ENCODE data around the gene COPA. TPM values are rescaled to one million over a fixed set of nuclear protein-coding genes. Genes with fewer than 3 reads are reported as not detected.

Gene COPA
- total RNA-seq, 1 donor from 2014 or later = 178 TPM

DNA sequence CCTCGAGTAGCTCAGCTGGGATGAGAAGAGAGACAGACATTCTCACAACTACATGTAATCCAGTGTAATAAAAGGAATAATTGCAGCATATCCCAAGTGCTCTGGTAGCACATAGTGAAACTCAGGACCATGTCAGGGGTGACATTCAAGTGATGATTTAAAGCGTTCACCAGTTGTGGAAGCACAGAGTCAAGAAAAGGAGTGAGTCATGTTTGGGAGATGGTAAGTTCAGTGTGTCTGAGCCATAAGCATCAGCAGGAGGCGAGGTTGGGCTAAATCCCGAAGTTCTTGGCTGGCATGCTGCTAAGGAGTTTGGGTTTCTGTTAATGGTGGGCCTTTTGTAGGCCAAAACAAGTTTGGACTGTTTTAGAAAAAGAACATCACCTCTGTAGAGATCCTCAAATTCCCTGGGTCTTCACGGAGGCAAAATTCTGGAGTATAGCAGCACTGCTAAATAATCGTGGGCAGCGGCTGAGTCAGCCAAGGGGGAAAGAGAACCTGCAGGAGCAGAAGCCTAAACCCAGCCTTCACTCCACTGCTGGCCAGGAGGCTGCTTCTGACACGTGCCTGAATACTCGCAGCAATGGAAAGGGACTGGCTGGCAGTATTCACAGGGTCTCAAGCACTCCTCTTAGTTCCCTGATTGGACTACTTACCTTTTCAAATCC is 16.6 kb upstream of the COPA start:
- Mint-ChIP-seq H3K4me3 (ENCODE audit: unreplicated experiment) (peak overlapping the region; percentile 81), H3K27ac (ENCODE audit: unreplicated experiment) (no peak overlapping the region), H3K4me1 (ENCODE audit: unreplicated experiment) (peaks cover 35% of the 10 kb centered on the region), H3K27me3 (ENCODE audit: unreplicated experiment) (peaks cover 4% of the 10 kb centered on the region), H3K9me3 (ENCODE audit: unreplicated experiment) (no peaks in the 10 kb centered on the region), H3K36me3 (ENCODE audit: low read depth, unreplicated experiment) (peaks cover 57% of the 10 kb centered on the region)
- no peak for DNase-seq (ENCODE audit: low spot score)
- TF ChIP-seq, protein P1, sequence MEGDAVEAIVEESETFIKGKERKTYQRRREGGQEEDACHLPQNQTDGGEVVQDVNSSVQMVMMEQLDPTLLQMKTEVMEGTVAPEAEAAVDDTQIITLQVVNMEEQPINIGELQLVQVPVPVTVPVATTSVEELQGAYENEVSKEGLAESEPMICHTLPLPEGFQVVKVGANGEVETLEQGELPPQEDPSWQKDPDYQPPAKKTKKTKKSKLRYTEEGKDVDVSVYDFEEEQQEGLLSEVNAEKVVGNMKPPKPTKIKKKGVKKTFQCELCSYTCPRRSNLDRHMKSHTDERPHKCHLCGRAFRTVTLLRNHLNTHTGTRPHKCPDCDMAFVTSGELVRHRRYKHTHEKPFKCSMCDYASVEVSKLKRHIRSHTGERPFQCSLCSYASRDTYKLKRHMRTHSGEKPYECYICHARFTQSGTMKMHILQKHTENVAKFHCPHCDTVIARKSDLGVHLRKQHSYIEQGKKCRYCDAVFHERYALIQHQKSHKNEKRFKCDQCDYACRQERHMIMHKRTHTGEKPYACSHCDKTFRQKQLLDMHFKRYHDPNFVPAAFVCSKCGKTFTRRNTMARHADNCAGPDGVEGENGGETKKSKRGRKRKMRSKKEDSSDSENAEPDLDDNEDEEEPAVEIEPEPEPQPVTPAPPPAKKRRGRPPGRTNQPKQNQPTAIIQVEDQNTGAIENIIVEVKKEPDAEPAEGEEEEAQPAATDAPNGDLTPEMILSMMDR (IDR thresholded peaks at IDR 0.05; ENCODE audit: unreplicated experiment) = no peak

DNA sequence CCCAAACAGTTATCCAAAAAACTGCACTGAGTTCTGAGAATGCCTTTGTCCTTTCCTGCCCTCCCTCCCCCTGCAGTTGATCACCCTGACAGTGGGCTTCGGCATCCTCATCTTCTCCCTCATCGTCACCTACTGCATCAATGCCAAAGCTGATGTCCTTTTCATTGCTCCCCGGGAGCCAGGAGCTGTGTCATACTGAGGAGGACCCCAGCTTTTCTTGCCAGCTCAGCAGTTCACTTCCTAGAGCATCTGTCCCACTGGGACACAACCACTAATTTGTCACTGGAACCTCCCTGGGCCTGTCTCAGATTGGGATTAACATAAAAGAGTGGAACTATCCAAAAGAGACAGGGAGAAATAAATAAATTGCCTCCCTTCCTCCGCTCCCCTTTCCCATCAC is 15.0 kb upstream of the COPA start:
- Mint-ChIP-seq H3K27ac (ENCODE audit: unreplicated experiment) (no peak overlapping the region), H3K36me3 (ENCODE audit: low read depth, unreplicated experiment) (peaks cover 64% of the 10 kb centered on the region)
- TF ChIP-seq, protein P1 (IDR thresholded peaks at IDR 0.05; ENCODE audit: unreplicated experiment) = no peak

GRCh38 chr1:160357286-160358002 is 14.4 kb upstream of the COPA start:
- H3K4me3 Mint-ChIP-seq (ENCODE audit: unreplicated experiment) = no peak overlapping the region
- no peaks in the 10 kb centered on the region for H3K9me3 Mint-ChIP-seq (ENCODE audit: unreplicated experiment)
- peaks cover 24% of the 10 kb centered on the region for H3K4me1 Mint-ChIP-seq (ENCODE audit: unreplicated experiment)
- TF ChIP-seq, protein P1 (IDR thresholded peaks at IDR 0.05; ENCODE audit: unreplicated experiment) = no peak
- H3K27me3 Mint-ChIP-seq (ENCODE audit: unreplicated experiment) = peaks cover 4% of the 10 kb centered on the region
- no peak overlapping the region for H3K27ac Mint-ChIP-seq (ENCODE audit: unreplicated experiment)
- H3K36me3 Mint-ChIP-seq (ENCODE audit: low read depth, unreplicated experiment) = peaks cover 68% of the 10 kb centered on the region
- no peak for DNase-seq (ENCODE audit: low spot score)

More for the DNA sequence above, 15.0 kb upstream of the COPA start:
- DNase-seq (ENCODE audit: low spot score) = no peak
- peaks cover 28% of the 10 kb centered on the region for H3K4me1 Mint-ChIP-seq (ENCODE audit: unreplicated experiment)
- no peak overlapping the region for H3K4me3 Mint-ChIP-seq (ENCODE audit: unreplicated experiment)
- no peaks in the 10 kb centered on the region for H3K9me3 Mint-ChIP-seq (ENCODE audit: unreplicated experiment)
- H3K27me3 Mint-ChIP-seq (ENCODE audit: unreplicated experiment) = peaks cover 4% of the 10 kb centered on the region

DNA sequence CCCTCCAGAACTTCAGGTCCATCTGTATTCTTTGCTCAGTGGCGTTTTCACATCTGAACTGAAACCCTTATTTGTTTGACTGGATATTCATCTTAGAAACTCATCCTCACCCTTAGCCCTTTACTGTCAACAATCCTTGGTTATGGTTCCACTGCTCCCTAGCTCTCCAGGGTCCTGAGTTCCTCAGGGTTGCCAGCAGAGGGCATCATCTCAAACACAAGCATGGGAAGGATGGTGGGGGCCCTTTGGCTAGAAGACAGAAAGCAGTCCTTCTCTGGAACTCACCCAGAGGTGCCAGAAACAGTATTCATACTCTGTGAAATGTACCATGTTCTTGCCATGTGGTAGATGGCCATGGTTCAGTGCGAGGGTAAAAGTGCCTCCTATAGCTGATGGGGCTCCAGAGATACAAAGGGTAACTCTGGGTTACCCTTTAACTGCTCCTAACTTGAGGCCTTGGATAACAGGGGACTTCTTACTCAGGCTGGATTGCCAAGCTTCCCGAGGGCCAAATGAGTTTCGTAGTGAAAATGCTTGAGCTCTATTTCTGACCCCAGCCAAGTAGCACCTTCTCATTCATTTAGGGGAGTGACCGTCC is 11.4 kb upstream of the COPA start:
- peaks cover 2% of the 10 kb centered on the region for H3K27me3 Mint-ChIP-seq (ENCODE audit: unreplicated experiment)
- TF ChIP-seq, protein P1 (IDR thresholded peaks at IDR 0.05; ENCODE audit: unreplicated experiment) = peak; percentile 46
- no peaks in the 10 kb centered on the region for H3K9me3 Mint-ChIP-seq (ENCODE audit: unreplicated experiment)
- peak; percentile 47 for DNase-seq (ENCODE audit: low spot score)
- no peak overlapping the region for H3K27ac Mint-ChIP-seq (ENCODE audit: unreplicated experiment)
- peaks cover 70% of the 10 kb centered on the region for H3K36me3 Mint-ChIP-seq (ENCODE audit: low read depth, unreplicated experiment)
- H3K4me3 Mint-ChIP-seq (ENCODE audit: unreplicated experiment) = peak overlapping the region; percentile 63
- H3K4me1 Mint-ChIP-seq (ENCODE audit: unreplicated experiment) = peaks cover 10% of the 10 kb centered on the region

Data from endothelial cell (in vitro differentiated cells).